K562 (cell line): ENCODE results near the gene SERPINA9. TPM values are rescaled to one million over a fixed set of nuclear protein-coding genes. Genes with fewer than 3 reads are reported as not detected.

Source experiments
- ATAC-seq: fragments of 200-7000 bp; cut with Tn5 transposase; 3 replicates; pipeline ENCODE4 v1.9.1; 2020; ENCODE audit warnings: moderate library complexity
- BruUV-seq: library from RNA; stranded (reverse); fragments of 400-500 nt; replicated peaks from 2 replicates; lab custom pipeline; 2021; lab: Mats Ljungman, UMichigan
- CTCF ChIA-PET: fragments of 300-600 bp; formaldehyde crosslinking; extraction: SDS; loops from one replicate; lab custom pipeline; 2021; ENCODE audit warnings: low intra/inter-chr PET ratio; lab: Yijun Ruan, JAX
- POLR2A ChIA-PET: fragments of 300-600, 350-650 bp; sonication (Branson Sonifier 250); formaldehyde crosslinking; extraction: SDS; loops from one replicate; lab custom pipeline; 2021; ENCODE audit warnings: antibody characterized with exemption, inconsistent platforms; lab: Yijun Ruan, JAX
- DNase-seq, 4 experiments: peaks; one replicate each; pipeline versions ENCODE4 v3.0.0 to v3.0.0-alpha.2; 2011 to 2018; ENCODE audit warnings: low spot score in 3 of 4, mixed read lengths in 3 of 4; ENCODE audit errors: extremely low read depth in 1 of 4
- FAIRE-seq: peaks from 2 replicates; lab custom pipeline; 2011; peaks lifted over from hg19 to GRCh38; lab: Jason Lieb, UNC
- H2AFZ ChIP-seq: 2 replicates; pipeline ENCODE4 v1.6.0; 2011; ENCODE audit warnings: low read depth, low read length, control low read depth, inconsistent platforms
- H3K27ac ChIP-seq: fragments of 200-600 bp; 3 replicates; pipeline ENCODE4 v1.8.0; 2011; ENCODE audit warnings: low read depth, mild to moderate bottlenecking, control low read depth, inconsistent platforms, low read length, moderate library complexity, mixed read lengths; ENCODE audit errors: extremely low read depth
- H3K27me3 ChIP-seq, 2 experiments: fragments of 300-600 bp in 1 of 2; 2 replicates in 1 of 2; 3 replicates in 1 of 2; pipeline versions ENCODE4 v1.6.0 to v1.8.0; 2011; ENCODE audit warnings: inconsistent platforms in 2 of 2, low read length in 2 of 2, mild to moderate bottlenecking in 1 of 2, mixed read lengths in 1 of 2, moderate library complexity in 1 of 2; ENCODE audit not compliant: control insufficient read depth in 2 of 2, insufficient read depth in 2 of 2
- H3K36me3 ChIP-seq: fragments of 300-600 bp; 3 replicates; pipeline ENCODE4 v1.8.0; 2011; ENCODE audit warnings: mild to moderate bottlenecking, low read length, inconsistent platforms; ENCODE audit not compliant: control insufficient read depth, insufficient read depth
- H3K4me1 ChIP-seq, 2 experiments: fragments of 200-600 bp in 1 of 2; replicated peaks in 1 of 2; 2 replicates in 1 of 2; 3 replicates in 1 of 2; pipeline versions ENCODE4 v1.5.1 to v1.8.0; 2011; ENCODE audit warnings: inconsistent platforms in 2 of 2, low read length in 2 of 2, mild to moderate bottlenecking in 1 of 2, mixed read lengths in 1 of 2, moderate library complexity in 1 of 2; ENCODE audit not compliant: control insufficient read depth in 2 of 2, insufficient read depth in 2 of 2
- H3K4me2 ChIP-seq: 2 replicates; pipeline ENCODE4 v1.6.1; 2011; ENCODE audit warnings: low read length, control low read depth, inconsistent platforms, mixed read lengths; ENCODE audit not compliant: insufficient read depth
- H3K4me3 ChIP-seq: fragments of 200-600 bp; sonication (generic), shearing (Covaris generic); 2 replicates; pipeline ENCODE4 v1.5.1; 2016; ENCODE audit warnings: control low read depth, inconsistent platforms
- H3K79me2 ChIP-seq: fragments of 200-600 bp; 3 replicates; pipeline ENCODE4 v1.8.0; 2011; ENCODE audit warnings: low read length, inconsistent platforms; ENCODE audit not compliant: control insufficient read depth, insufficient read depth
- H3K9ac ChIP-seq, 2 experiments: 2 replicates each; pipeline versions ENCODE4 v1.6.0 to v1.6.1; 2011; ENCODE audit warnings: low read depth in 2 of 2, low read length in 2 of 2, control low read depth in 1 of 2, inconsistent platforms in 1 of 2, mild to moderate bottlenecking in 1 of 2, mixed read lengths in 1 of 2; ENCODE audit not compliant: insufficient read depth in 1 of 2
- H3K9me1 ChIP-seq: one replicate; pipeline ENCODE4 v1.6.0; 2011; ENCODE audit warnings: inconsistent platforms, mild to moderate bottlenecking, low read length, moderate library complexity; ENCODE audit not compliant: control insufficient read depth, insufficient read depth
- H3K9me3 ChIP-seq: replicated peaks from 2 replicates; pipeline ENCODE4 v1.5.1; 2011; ENCODE audit warnings: low read depth, low read length, inconsistent platforms; ENCODE audit not compliant: control insufficient read depth, insufficient read depth
- H4K20me1 ChIP-seq: replicated peaks from 2 replicates; pipeline ENCODE4 v1.6.1; 2011; ENCODE audit warnings: low read length, inconsistent platforms, mixed read lengths; ENCODE audit not compliant: control insufficient read depth, insufficient read depth
- CBFA2T2 ChIP-seq: fragments of 450-650 bp; conservative IDR thresholded peaks from 2 replicates; pipeline ENCODE4 v1.6.1; 2017; ENCODE audit warnings: mild to moderate bottlenecking
- CHAMP1 ChIP-seq: fragments of 450-650 bp; IDR thresholded peaks from 2 replicates; pipeline ENCODE4 v1.6.1; 2016; ENCODE audit warnings: mild to moderate bottlenecking
- IFI16 ChIP-seq: fragments of 250-450 bp; sonication (Bioruptor Pico); IDR thresholded peaks from 2 replicates; pipeline ENCODE4 v2.1.2; 2022; ENCODE audit warnings: mild to moderate bottlenecking, inconsistent platforms
- TCF7L2 ChIP-seq: fragments of 150-350 bp; IDR thresholded peaks from 2 replicates; pipeline ENCODE4 v1.6.1; 2016; ENCODE audit warnings: low read depth, mild to moderate bottlenecking, low read length, moderate library complexity
- ZBTB17 ChIP-seq: fragments of 450-650 bp; formaldehyde crosslinking; IDR thresholded peaks from 2 replicates; pipeline ENCODE4 v1.4.0; 2020; ENCODE audit warnings: mild to moderate bottlenecking
- ZSCAN29 ChIP-seq: fragments of 450-650 bp; IDR thresholded peaks from 2 replicates; pipeline ENCODE4 v1.6.1; 2017
- WGBS: fragments of 100-300 bp; shearing (Covaris generic); methylation state at CpG from one replicate; pipeline ENCODE4 v1.1.6; 2016; ENCODE audit warnings: low coverage, mixed read lengths; ENCODE audit not compliant: insufficient coverage; ENCODE audit errors: missing lambda C conversion rate; 5-methylcytosine and 5-hydroxymethylcytosine counted together
- in situ Hi-C: fragments of 300-500 bp; cut with MboI; formaldehyde crosslinking; loops from 4 replicates; pipeline ENCODE4 v1.15.0; 2018; ENCODE audit warnings: inconsistent platforms, mixed read lengths
- intact Hi-C: fragments of 100-400 bp; cut with micrococcal nuclease; formaldehyde crosslinking; loops from 2 replicates; pipeline ENCODE4 v1.14.2; 2022
- polyA plus RNA-seq, 8 experiments: library from polyadenylated mRNA; depleted of rRNA in 4 of 8; stranded (reverse) in 5 of 8; unstranded in 3 of 8; fragments of >200 nt; fragmentation: Nextera tagmentation in 2 of 8; fragmentation: Illumina TruSeq in 1 of 8; extraction: Ambion mirVana in 2 of 8; extraction: Trizol in 1 of 8; gene quantifications; 2 replicates each; pipeline versions ENCODE4 v1.2.1 to v1.2.3, GENCODE V29; 2011 to 2014; ENCODE audit warnings: inconsistent platforms in 1 of 8, missing spikeins in 1 of 8
- total RNA-seq, 7 experiments: library from RNA; depleted of rRNA in 6 of 7; stranded (reverse); fragments of >200 nt in 6 of 7; fragmentation: Illumina TruSeq in 2 of 7; extraction: Trizol in 2 of 7; gene quantifications; 2 replicates each; pipeline versions ENCODE4 v1.2.1 to v1.2.3, GENCODE V29; 2011 to 2021; ENCODE audit warnings: low replicate concordance in 1 of 7
- TF ChIP-seq, protein P1 (sequence below): fragments of 450-650 bp; IDR thresholded peaks from 2 replicates; pipeline ENCODE4 v1.6.1; 2017; ENCODE audit warnings: antibody characterized with exemption, mild to moderate bottlenecking

The SERPINA9 gene
- total and polyA plus RNA-seq, 9 of the 15 experiments (the other 6 are each of a cell fraction or from before 2014, with no cell fraction given), result not detected

GRCh38 chr14:94451091-94451771 is 24.8 kb downstream of the SERPINA9 start:
- in situ Hi-C loops, result no loop called here
- ATAC-seq, result no peak
- no TSS peak for BruUV-seq
- TF ChIP-seq CHAMP1 (no peak), ZSCAN29 (no peak), IFI16 (CRISPR knock-in tag) (no peak), ZBTB17 (no peak), TCF7L2 (no peak), CBFA2T2 (no peak)
- TF ChIP-seq, protein P1, sequence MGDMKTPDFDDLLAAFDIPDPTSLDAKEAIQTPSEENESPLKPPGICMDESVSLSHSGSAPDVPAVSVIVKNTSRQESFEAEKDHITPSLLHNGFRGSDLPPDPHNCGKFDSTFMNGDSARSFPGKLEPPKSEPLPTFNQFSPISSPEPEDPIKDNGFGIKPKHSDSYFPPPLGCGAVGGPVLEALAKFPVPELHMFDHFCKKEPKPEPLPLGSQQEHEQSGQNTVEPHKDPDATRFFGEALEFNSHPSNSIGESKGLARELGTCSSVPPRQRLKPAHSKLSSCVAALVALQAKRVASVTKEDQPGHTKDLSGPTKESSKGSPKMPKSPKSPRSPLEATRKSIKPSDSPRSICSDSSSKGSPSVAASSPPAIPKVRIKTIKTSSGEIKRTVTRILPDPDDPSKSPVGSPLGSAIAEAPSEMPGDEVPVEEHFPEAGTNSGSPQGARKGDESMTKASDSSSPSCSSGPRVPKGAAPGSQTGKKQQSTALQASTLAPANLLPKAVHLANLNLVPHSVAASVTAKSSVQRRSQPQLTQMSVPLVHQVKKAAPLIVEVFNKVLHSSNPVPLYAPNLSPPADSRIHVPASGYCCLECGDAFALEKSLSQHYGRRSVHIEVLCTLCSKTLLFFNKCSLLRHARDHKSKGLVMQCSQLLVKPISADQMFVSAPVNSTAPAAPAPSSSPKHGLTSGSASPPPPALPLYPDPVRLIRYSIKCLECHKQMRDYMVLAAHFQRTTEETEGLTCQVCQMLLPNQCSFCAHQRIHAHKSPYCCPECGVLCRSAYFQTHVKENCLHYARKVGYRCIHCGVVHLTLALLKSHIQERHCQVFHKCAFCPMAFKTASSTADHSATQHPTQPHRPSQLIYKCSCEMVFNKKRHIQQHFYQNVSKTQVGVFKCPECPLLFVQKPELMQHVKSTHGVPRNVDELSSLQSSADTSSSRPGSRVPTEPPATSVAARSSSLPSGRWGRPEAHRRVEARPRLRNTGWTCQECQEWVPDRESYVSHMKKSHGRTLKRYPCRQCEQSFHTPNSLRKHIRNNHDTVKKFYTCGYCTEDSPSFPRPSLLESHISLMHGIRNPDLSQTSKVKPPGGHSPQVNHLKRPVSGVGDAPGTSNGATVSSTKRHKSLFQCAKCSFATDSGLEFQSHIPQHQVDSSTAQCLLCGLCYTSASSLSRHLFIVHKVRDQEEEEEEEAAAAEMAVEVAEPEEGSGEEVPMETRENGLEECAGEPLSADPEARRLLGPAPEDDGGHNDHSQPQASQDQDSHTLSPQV, result no peak
- Histone ChIP-seq H3K36me3 (no peaks in the 10 kb centered on the region), H3K9me1 (no peaks in the 10 kb centered on the region), H3K4me1 (no peaks in the 10 kb centered on the region), H4K20me1 (no peaks in the 10 kb centered on the region), H3K9ac (no peak overlapping the region), H3K27ac (no peak overlapping the region), H3K4me3 (no peak overlapping the region), H3K4me2 (no peak overlapping the region), H3K9me3 (no peaks in the 10 kb centered on the region), H3K27me3 (no peaks in the 10 kb centered on the region), H2AFZ (no peak overlapping the region), H3K79me2 (no peaks in the 10 kb centered on the region)
- intact Hi-C loops, result no loop called here
- ChIA-PET CTCF (no interaction called here), POLR2A (no interaction called here)
- WGBS, result 0% methylated on average over 8 of the region's 8 CpGs
- no peak for DNase-seq
- no peak for FAIRE-seq
